ENCODE data around the gene TMEM273.

GRCh38 chr10:49162761-49163310 lies 25.4 kb downstream of the TMEM273 start:
- TF ChIP-seq GATA2 (IDR thresholded peaks at IDR 0.05; ENCODE audit: low read depth, low read length) (no peak), GATA3 (IDR thresholded peaks at IDR 0.05; ENCODE audit: low read depth, low read length) (no peak)

Data from SH-SY5Y (cell line).